HG03520 (cell line): ENCODE results near the gene CES2.

Experiments
- ATAC-seq: cut with Tn5 transposase; IDR thresholded peaks from one replicate; pipeline ENCODE4 v1.9.1; 2021; ENCODE audit warnings: mild to moderate bottlenecking, moderate library complexity; ENCODE audit not compliant: unreplicated experiment

CES2 gene

DNA sequence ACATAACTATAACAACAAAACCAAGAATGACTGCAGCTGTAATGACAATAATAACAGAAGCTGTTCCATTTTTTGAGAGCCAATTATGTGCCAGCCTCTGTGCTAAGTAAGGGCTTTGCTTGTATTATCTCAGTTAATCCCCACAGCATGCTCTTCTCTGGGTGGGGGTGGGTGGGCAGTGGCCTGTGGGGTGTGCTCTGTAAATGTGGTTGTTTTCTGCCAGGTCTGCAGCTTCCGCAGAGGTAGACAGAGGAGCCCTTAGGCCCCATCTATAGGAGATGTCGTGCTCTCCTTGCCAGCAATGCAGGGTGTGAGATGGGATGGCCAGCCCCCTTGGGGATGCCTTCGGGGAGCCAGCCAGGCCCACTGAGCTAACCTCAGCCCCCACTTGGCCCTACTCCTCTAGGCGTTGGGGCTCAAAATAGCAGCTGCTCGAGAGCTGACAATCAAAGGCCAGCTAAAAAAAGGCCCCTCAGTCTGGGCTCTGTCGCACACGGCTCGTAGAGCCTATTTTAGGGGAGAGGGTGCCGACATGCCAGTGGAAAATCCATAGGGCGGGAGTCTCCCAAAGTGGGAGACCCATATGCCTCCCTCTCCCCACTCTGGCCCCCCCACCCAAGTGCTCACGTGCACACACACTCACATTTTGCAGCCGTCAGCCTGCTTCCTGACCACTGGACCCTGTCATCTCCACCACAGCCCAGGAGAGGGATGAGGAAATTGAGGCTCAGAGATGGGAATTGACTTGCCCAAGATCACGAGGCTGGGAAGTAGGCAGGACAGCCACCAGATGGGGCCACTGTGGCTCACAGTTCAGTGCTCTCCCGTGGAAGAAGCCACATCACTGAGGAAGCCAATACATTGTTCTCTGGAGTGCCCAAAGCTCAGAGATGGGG, 32.4 kb upstream of the CES2 start:
- no peak for ATAC-seq

DNA sequence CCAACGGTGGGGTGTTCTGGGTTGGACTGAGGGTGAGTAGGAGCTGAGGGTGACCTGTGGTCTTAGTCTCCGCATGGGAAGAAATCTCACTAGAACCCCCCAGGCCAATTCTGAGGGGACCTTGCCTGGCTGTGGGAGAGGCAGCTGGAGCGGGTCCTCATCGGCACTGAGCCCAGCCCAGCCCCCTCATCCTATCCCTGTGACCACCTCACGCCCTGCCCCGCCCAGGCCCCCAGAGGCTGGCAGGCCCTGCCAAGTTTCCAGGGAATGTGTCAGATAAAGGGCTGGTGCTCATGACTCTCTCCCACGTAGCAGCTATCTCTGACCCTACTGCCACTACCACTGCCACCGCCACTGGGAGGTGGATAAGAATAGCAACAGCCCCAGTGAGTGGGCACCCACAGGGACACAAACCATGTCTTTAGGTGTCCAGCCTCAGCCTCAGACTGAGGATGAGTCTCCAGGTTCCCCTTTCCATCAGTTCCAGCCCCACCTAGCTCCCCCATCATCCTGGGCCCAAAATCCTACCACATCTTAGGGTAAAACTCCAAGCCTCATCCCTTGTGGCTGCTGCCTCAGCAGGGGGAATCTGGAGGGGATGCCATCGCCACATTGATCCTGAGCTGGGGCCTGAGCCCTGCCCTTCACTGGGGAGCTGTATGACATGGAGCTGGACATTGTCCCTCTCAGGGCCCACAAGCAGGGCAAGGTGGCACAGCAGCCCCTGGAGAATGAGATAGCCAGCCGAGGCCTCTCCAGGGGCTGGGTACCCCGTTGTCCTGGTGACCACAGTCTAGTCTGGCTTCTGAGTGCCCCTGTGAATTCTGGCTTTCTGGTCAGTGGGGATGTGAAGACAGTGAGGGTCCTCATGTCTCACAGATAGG, 31.5 kb upstream of the CES2 start:
- no peak for ATAC-seq

DNA sequence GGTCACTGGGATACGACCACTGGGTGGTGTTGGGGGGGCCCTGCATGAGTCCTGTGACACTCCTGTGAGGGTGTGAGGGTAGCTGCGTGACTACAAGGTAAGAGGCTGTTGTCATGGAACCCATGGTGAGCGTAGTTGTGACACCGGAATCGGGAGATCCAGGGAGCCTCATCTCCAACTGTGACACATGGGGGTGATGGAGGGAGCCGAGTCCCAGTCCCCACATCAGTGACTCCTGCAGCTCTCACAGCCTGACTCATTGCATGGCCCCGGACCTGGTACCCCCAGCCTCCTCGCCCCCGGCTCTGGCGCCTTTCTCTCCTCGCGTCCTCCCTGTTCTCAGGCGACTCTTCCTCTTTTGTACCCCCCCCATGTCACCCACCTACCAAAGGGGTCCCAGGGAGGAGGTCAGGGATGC, 30.9 kb upstream of the CES2 start:
- ATAC-seq, result no peak

DNA sequence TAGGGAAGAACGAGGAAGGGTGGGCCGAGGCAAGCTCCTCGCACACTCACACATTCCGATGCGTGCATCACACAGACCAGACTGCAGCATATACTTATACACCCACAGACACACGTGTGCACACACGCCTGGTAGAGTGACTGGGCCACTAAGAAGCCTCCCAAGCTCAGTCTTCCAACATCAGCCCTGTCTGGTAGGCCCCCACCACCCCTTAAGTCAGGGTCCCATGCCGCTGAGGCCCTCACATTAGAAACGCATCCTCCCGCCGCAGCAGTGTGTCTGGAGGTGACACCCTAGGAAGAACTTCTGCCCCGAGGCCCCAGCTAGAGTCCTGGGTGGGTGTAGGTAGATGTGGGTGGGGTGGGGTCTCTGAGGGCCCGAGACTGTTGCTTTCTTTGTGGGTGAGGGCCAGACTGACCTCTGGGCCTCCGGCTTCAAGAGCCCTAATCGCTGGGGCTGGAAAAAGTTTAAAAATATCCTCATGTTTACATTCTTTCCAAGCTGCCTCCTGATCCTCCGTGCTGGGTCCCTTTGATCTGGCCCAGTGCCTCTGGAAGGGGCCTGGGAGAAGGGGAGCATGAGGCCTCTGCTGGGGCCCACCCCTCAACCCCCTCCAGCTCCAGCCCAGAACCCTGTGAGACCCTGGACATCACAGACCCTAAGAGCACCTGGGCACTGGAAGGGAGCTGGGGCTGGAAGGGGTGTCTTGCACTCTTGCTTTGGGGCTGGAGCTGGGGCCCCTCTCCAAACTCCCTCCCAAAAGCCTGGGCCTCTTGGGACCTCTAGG, 30.3 kb upstream of the CES2 start:
- ATAC-seq, result no peak

DNA sequence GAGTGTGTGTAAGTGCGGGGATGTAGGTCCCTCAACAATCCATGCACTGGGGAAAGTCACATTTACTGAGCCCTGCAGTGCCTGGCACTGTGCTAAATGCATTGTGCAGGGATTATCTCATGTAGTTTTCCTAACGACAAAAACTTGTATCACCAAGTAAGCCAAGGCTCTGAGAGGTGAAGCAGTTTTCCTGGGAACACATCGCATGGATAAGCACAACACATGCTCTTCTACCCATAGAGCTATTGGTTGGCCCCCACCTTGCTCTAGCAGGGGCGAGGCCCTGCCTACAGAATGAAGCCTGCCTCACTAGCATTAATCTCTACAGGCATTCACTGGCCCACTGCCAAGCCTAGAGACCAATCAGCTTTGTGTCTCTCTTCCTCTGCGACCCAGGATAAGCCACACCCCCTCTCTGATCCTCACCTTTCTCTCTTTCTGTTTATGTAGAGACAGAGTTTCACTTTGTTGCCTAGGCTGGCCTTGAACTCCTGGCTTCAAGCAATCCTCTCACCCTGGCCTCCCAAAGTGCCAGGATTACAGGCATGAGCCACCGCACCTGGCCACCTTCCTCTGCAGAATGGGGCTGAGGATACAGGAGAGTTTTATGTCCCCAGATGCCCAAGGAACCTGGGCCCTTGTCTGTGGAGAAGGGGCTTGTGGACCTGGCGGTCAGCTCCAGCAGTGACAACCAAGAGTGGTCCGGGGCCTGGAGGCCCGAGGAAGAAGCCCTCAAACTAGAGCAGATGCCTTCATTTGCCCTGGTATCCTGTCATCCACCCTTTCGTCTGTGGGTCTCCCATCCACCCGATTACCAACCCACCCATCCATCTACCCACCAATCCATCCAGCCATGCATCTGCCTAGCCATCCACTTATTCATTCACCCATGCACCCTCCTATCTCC, 29.4 kb upstream of the CES2 start:
- no peak for ATAC-seq

DNA sequence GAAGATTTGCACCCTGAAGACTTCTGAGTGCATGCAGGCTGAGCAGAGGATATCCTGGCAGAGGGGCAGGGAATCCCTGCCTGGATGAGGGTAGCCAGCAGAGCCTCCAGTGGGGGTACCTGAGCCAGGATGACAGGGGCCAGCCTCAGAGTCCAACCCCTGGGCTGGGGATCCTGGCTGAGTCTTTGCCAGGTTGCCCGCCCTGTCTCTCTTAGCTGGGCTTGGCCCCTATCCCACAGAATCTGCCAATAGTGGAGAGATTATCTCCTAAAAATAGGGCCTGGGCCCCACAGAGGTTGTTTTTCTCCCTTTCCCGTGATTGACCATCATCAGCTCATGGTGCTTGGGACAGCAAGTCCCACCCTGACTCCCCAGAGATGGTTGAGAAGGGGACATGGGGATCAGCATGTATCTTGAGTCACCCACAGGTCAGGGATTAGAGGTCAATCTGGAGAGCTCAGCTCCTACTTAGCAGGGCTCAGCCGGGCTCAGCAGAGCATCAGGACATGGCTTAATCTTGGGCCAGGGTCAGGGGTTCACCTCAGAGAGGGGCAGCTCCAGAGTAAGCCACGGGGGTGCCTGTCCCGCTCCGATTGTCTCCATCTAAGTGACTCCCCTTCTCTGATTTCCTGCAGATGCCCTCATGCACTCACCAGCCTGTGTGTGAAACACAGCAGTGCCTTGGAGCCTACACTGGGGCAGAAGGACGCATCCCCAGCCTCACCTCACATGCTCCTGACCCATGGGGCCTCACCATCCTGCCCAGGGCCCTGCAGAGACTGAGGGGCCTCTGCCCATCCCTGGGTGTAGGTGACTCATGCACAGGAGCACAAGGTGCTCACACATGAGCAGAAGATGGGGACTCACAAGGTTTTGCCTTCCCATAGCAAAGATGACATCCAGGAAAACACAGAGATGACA, 28.1 kb upstream of the CES2 start:
- ATAC-seq, result no peak

DNA sequence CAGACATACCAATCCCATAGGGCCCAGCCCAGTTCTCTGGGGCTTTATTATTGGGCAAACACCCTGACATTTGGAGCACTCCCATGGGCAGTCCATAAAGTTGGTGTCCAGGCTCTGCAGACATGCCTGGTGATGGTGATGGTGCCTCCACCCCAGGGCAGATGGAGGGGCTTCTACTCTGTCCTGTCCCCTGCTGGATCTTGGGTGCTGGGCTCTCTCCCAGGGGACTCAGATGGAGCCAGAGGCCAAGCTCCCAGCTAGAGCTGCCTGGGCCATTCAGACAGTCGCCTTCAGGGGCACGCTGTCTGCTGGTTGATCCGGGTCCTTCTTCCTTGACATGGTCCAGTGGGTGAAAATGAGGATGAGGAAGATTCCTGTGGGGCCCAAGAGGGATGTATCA, 27.2 kb upstream of the CES2 start:
- no peak for ATAC-seq

DNA sequence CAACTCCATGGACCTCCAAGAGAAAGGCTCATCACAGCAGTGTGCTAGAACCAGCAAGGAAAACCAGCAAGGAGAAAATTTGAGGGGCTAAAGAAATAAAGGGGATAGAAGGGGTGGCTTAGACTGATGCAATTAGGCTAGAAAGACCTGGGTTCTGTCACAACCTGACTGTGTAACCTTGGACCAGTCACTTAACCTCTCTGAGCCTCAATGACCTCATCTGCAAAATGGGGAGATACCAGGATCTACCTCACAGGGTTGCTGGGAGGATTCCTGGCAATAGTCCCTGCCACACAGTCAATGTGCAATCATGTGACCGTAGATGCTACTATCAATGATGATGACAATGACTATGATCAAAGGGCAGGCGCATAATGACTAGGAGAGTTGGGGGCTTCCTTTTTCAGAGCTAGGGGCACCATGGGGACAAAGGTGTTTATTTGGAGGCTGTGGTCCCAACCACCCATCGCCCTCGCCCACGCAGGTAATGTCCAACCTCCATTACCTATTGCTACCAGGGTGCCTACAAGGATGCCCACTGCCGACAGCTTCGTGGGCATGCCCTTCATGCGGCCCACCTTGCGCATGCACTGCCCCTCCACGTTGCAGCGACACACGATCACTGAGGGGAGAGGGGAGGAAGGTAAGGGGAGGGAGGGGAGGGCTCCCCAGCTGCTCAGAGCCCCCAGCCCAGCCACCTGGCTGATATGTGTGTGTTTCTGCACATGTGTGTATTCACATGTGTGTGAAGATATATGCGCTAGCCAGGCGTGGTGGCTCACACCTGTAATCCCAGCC, 26.4 kb upstream of the CES2 start:
- ATAC-seq, result no peak

DNA sequence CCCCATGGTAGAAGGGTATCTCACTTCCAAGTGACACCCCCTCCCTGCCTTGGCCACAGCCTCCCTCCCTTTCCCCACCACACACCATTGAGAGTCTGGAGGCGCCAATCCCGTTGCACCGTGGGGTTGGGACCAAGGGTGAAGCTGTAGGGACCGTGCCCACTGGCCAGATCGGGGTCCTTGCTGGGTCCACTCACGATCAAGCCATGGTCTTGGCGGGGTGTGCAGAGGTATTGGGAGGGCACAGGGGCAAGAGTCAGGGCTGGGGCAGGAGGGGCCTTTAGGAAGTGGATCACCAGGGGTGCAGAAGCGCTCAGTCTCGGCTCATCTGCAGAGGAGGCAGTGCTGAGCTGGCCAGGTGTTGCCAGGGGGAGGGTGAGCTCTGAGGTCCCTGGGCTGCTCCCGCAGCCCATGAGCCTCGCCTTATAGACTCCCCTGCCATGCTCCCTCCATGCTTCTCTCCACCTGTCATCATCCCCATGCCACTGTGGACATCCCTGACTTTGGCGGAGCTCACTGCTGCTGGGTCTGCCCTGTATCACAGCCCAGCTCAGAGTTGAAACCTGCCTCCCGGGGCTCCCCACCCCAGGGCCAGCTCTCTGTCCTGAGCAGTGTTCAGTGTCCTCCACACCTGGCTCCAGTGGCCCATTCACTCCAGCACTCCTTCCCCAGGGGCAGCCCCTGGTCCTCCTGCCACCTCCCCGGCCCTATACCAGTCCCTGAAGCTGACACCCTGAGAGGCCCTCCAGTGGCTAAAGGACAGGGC, 25.0 kb upstream of the CES2 start:
- no peak for ATAC-seq

DNA sequence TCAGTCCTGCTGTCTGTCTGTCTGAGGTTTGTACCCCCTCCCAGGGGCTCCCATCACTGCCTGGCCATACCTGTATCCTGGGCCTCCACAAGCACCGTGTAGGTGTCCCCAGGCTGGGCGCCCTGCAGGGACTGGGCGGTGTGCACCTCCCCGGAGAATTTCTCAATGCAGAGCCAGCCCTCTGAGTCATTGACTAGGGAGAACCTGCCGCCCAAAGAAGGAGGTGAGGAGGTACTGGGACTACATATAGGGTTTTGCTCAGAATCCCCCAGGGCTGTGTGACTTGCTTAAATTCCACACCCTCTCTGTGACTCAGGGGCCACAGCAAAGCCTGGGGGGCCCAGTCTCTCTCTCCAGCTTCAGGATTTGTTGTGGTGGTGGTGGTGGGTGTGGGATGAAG, 24.2 kb upstream of the CES2 start:
- ATAC-seq, result no peak

DNA sequence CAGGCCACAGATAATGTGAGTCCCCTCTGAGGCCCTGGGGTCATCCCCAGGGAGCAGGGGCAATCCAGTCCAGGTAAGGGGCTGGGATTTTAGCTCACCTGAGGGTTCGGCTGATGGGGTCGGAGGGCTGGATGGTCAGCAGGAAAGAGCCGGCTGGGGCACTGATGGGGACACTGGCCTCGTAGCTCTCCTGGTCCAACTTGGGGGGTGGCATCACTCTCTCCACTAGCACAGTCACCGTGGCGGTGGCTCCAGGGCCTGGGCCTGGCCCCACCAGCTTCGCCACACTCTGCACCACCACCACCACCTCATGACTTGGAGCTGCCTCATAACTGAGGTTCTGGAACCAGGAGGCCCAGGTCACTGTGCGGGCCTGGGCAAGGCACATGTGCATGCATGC, 23.5 kb upstream of the CES2 start:
- no peak for ATAC-seq

DNA sequence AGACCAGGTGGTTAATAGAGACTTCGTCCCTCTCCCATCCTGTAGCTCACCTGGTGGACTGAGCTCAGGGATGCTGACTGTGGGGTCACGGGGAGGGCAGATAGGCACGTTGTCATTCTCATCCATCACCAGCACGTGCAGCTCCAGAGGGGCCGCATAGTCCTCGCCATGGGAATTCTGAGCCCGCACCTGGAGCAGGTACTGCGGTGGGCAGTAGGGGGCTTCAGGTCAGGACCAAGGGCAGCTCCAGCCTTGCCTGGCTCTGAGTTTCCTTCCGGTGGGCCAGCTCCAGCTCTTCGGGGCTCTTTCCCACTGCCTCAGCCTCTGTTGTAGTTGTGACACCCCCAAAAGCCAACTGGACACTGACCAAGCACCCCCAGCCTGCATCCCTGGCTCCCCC, 22.2 kb upstream of the CES2 start:
- ATAC-seq, result no peak

DNA sequence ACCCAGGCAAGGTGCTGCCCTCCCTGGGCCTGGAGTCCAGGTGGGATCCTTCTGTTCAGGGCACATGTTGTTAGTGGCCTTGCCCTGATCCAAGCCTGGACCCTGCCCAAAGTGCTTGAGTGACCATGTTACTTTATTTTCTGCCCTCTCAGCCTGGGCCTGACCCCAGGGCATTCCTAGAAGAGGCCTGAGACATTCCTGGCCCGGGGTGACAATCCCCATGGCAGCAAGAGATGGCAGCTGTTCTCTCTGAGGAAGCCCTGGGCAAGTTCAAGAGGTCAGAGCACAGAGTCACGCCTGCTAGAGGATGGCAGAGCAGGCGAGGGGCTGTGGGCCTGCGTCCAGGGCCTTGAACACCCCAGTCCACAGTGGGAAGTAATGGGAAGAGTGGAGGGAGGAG, 21.6 kb upstream of the CES2 start:
- ATAC-seq, result no peak

DNA sequence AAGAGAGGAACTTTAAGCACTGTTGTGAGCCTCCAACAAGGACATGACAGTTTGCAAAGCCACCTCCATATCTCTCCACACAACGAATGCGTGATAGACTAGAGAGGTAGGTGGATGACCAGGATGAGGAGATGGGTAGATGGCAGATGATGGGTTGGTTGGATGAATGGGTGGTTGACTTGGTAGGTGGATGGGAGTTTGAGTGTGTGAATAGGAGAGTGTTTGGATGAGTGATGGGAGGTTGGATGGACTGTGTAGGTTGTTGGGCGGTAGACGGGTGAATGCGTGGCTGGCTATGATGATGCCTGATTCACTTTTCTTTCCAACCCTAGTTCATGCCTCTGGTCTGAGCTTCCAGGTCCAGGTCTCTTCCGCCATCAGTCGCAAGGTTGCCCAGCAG, 20.8 kb upstream of the CES2 start:
- ATAC-seq, result no peak

DNA sequence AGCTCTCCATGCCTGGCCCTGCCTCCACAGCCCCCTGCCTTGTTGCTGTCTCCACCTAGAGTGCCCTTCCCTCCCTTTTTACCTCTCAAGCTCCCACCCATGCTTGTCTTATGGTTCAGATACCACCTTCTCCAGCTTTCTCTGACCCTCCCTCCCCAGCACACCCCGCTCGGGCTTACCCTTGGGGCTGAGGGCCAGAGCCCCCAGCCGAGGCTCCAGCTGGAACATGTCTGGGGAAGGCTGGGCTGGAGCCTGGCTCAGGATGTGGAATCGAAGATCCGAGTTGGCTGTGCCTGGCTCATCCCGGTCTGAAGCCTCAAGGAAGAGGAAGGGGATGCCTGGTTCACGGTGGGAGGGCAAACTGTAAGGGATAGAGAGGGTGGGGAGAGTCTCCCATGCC, 20.3 kb upstream of the CES2 start:
- no peak for ATAC-seq

DNA sequence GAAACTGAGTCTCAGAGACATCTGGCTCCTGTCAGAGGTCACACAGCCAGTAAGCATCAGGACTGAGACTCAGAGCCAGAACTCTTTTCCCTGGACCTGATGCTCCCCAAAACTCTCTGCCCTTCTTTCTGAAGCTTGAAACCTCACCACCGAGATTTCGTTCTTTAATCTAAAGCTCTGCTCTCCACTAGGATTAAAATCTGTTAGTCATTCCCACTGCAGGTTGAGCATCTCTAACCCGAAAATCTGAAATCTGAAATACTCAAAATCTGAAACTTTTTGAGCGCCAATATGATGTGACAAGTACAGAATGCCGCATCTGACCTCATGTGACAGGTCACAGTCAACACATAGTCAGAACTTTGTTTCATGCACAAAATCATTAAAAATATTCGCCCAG, 18.8 kb upstream of the CES2 start:
- ATAC-seq, result no peak

DNA sequence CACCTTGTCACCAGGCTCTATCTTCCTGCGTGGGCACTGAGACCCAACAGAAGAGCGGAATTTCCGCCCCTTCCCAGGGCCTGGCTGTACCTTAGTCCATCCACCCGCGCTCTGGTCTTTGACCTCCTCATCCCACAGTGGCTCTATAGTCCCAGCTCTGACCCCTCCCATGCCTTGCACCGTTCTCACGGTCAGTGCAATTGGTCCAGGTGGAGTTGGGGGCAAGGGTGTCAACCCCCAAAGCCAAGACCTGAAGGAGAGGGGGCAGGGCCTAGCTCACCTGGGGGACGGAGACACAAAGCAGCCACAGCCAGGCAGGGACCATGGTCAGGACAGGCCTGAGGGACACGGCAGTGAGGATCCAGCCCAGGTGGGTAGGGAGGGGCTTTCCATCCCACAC, 17.6 kb upstream of the CES2 start:
- ATAC-seq, result no peak

DNA sequence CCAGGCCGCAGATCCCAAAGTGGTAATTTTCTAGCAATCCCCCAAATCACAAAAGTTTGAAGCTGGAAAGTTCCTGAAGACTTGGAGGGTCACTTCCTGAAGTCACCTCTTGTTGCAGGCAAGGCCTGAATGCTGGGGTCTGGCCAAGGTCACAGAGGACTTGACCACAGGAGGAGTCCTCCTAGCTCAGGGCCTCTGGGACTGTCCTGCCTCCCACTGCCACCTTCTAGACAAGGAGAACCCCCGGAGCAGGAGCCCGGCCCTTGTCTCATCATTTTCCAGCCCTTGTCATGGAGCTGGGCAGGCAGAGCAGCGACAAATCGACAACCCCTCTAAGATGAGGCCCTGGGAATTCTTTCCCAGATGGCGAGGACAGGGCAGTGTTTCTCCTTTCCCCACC, 17.0 kb upstream of the CES2 start:
- no peak for ATAC-seq
